ENCODE measurements around the gene SIK3.

Gene SIK3

DNA sequence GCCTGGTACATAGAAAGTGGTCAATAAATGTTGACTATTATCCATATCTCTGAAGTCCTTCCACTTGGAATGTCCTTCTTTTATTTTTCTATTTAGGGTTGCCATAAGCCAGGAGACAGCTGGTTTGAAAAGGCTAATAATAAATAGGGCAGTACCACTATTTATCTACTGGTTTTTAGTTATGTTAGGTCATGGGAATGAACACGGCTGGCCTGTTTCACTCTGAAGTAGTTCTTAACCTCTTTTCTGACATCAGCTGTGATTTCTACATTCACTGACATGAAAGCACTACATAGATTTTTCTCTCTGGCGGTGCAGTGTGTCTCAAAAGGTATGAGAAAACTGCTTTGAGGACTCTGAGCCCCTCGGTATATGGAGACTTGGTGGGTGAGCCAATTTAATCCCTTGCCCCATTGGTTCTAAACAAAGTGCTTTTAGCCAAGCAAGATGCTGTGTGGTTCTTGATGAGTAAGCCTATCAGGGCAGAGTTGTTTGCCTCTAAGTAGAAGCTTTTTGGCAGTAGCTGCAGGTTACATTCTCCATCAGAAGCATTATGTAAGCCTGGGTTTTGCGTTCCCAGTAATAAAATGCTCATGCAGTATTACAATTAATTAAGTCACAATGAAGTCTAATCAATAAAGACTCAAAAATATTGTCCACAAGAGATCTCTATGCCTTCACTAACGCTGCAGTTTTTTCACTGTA, 212.1 kb downstream of the SIK3 start:
- DNase-seq, result no peak
- TF ChIP-seq, protein P1, sequence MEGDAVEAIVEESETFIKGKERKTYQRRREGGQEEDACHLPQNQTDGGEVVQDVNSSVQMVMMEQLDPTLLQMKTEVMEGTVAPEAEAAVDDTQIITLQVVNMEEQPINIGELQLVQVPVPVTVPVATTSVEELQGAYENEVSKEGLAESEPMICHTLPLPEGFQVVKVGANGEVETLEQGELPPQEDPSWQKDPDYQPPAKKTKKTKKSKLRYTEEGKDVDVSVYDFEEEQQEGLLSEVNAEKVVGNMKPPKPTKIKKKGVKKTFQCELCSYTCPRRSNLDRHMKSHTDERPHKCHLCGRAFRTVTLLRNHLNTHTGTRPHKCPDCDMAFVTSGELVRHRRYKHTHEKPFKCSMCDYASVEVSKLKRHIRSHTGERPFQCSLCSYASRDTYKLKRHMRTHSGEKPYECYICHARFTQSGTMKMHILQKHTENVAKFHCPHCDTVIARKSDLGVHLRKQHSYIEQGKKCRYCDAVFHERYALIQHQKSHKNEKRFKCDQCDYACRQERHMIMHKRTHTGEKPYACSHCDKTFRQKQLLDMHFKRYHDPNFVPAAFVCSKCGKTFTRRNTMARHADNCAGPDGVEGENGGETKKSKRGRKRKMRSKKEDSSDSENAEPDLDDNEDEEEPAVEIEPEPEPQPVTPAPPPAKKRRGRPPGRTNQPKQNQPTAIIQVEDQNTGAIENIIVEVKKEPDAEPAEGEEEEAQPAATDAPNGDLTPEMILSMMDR (IDR thresholded peaks at IDR 0.05; ENCODE audit: low read length), result no peak
- TF ChIP-seq EZH2 (optimal IDR thresholded peaks at IDR 0.05; ENCODE audit: low read depth, low read length) (no peak), EZH2phosphoT487 (IDR thresholded peaks at IDR 0.05; ENCODE audit: low read length) (no peak)
- Histone ChIP-seq H2AFZ (ENCODE audit: low read length) (no peak overlapping the region), H3K27me3 (replicated peaks; ENCODE audit: insufficient read depth, low read length) (no peaks in the 10 kb centered on the region), H3K9ac (ENCODE audit: low read length) (no peak overlapping the region), H3K36me3 (replicated peaks; ENCODE audit: insufficient read depth, low read length) (no peaks in the 10 kb centered on the region), H3K4me2 (ENCODE audit: low read depth, low read length) (no peak overlapping the region), H3K27ac (ENCODE audit: low read length) (no peak overlapping the region), H3F3A (ENCODE audit: insufficient read depth, low read length) (no peaks in the 10 kb centered on the region), H3K9me2 (replicated peaks; ENCODE audit: insufficient read depth, low read length) (no peaks in the 10 kb centered on the region), H3K79me2 (ENCODE audit: low read length) (no peaks in the 10 kb centered on the region), H4K20me1 (ENCODE audit: insufficient read depth, low read length) (no peaks in the 10 kb centered on the region), H3K9me3 (replicated peaks; ENCODE audit: insufficient read depth, low read length) (no peaks in the 10 kb centered on the region), H3K4me3 (ENCODE audit: low read length) (no peak overlapping the region), H3K4me1 (ENCODE audit: low read length) (no peaks in the 10 kb centered on the region)

DNA sequence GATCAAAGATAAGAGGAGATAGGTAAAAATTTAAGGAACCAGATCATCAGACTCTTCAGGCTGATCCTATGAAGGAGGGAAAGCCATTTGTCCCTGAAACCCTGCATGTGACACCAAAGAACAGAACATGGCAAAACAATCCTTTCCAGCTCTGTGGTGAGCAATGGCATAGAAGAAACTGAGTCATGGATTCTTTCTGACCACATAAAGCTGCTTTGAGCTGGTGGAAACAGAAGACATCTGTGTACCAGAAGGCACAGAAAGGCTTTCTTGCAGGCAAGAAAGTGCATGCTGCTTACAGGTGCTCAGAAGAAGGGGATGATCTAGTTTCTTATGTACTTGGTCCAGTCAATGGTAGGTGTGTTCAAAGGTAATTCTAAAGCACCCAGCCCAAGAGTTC, 215.8 kb downstream of the SIK3 start:
- Histone ChIP-seq H3K36me3 (replicated peaks; ENCODE audit: insufficient read depth, low read length) (no peaks in the 10 kb centered on the region), H4K20me1 (ENCODE audit: insufficient read depth, low read length) (no peaks in the 10 kb centered on the region), H3K27ac (ENCODE audit: low read length) (no peak overlapping the region), H3K4me3 (ENCODE audit: low read length) (no peak overlapping the region), H3K4me1 (ENCODE audit: low read length) (no peaks in the 10 kb centered on the region), H3K9me2 (replicated peaks; ENCODE audit: insufficient read depth, low read length) (no peaks in the 10 kb centered on the region), H3F3A (ENCODE audit: insufficient read depth, low read length) (no peaks in the 10 kb centered on the region), H2AFZ (ENCODE audit: low read length) (no peak overlapping the region), H3K9me3 (replicated peaks; ENCODE audit: insufficient read depth, low read length) (no peaks in the 10 kb centered on the region), H3K9ac (ENCODE audit: low read length) (no peak overlapping the region), H3K27me3 (replicated peaks; ENCODE audit: insufficient read depth, low read length) (no peaks in the 10 kb centered on the region), H3K4me2 (ENCODE audit: low read depth, low read length) (no peak overlapping the region), H3K79me2 (ENCODE audit: low read length) (peaks cover 10% of the 10 kb centered on the region; the same call in 1 of the 2 replicates)
- DNase-seq, result peak; percentile 7
- TF ChIP-seq, protein P1 (IDR thresholded peaks at IDR 0.05; ENCODE audit: low read length), result no peak
- TF ChIP-seq EZH2phosphoT487 (IDR thresholded peaks at IDR 0.05; ENCODE audit: low read length) (no peak), EZH2 (optimal IDR thresholded peaks at IDR 0.05; ENCODE audit: low read depth, low read length) (no peak)

DNA sequence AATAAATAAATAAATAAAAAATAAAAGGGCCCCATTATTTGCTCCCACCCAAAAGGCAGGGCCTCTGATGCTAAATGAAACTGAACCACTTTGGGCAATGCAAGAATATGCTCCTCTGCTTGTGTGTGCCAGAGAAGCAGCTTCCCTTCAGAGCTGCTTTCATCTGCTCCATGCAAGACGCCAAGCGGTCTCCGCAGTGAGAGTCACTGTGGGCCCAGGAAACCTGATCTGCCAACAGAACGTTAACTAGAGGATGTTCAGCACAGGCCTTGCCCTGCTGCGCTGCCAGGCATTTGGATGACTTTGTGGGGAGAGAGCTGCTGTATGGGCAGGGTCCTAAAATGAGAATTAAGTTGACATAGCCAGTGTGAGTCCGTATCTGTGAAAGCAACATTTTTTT, 217.1 kb downstream of the SIK3 start:
- TF ChIP-seq, protein P1 (IDR thresholded peaks at IDR 0.05; ENCODE audit: low read length), result no peak
- TF ChIP-seq EZH2phosphoT487 (IDR thresholded peaks at IDR 0.05; ENCODE audit: low read length) (no peak), EZH2 (optimal IDR thresholded peaks at IDR 0.05; ENCODE audit: low read depth, low read length) (no peak)

More for the DNA sequence above, 217.1 kb downstream of the SIK3 start:
- H3K4me1 ChIP-seq (ENCODE audit: low read length), result no peaks in the 10 kb centered on the region
- no peak overlapping the region for H3K9ac ChIP-seq (ENCODE audit: low read length)
- H3K27me3 ChIP-seq (replicated peaks; ENCODE audit: insufficient read depth, low read length), result no peaks in the 10 kb centered on the region
- no peaks in the 10 kb centered on the region for H3K9me3 ChIP-seq (replicated peaks; ENCODE audit: insufficient read depth, low read length)
- no peak overlapping the region for H3K27ac ChIP-seq (ENCODE audit: low read length)
- no peak overlapping the region for H3K4me2 ChIP-seq (ENCODE audit: low read depth, low read length)
- H3K9me2 ChIP-seq (replicated peaks; ENCODE audit: insufficient read depth, low read length), result no peaks in the 10 kb centered on the region
- no peaks in the 10 kb centered on the region for H4K20me1 ChIP-seq (ENCODE audit: insufficient read depth, low read length)
- peaks cover 10% of the 10 kb centered on the region; the same call in 1 of the 2 replicates for H3K79me2 ChIP-seq (ENCODE audit: low read length)
- no peak overlapping the region for H3K4me3 ChIP-seq (ENCODE audit: low read length)
- H3K36me3 ChIP-seq (replicated peaks; ENCODE audit: insufficient read depth, low read length), result no peaks in the 10 kb centered on the region
- H3F3A ChIP-seq (ENCODE audit: insufficient read depth, low read length), result no peaks in the 10 kb centered on the region
- H2AFZ ChIP-seq (ENCODE audit: low read length), result no peak overlapping the region
- no peak for DNase-seq

All from MM.1S (cell line).